Prostate gland (tissue), 2 donors: ENCODE measurements around the gene FADS1. TPM values are rescaled to one million over a fixed set of nuclear protein-coding genes. Genes with fewer than 3 reads are reported as not detected.

Source experiments
- DNase-seq: peaks from one replicate; pipeline ENCODE4 v3.0.0-alpha.2; 2019; ENCODE audit warnings: low spot score
- H3K27ac ChIP-seq, 2 donors: fragments of 200-600 bp; sonication (generic); 2 replicates each; pipeline ENCODE4 v1.5.1; 2017 to 2019
- H3K27me3 ChIP-seq: fragments of 200-600 bp; sonication (generic); replicated peaks from 2 replicates; pipeline ENCODE4 v1.5.1; 2019; ENCODE audit not compliant: insufficient read depth
- H3K36me3 ChIP-seq, 2 donors: fragments of 200-600 bp; sonication (generic); 1 replicate in 1 of 2; 2 replicates in 1 of 2; pipeline versions ENCODE4 v1.5.1 to v1.8.1; 2017 to 2019
- H3K4me1 ChIP-seq: fragments of 200-600 bp; sonication (generic); replicated peaks from 2 replicates; pipeline ENCODE4 v1.5.1; 2019
- H3K4me3 ChIP-seq, 2 donors: fragments of 200-600 bp; sonication (generic); 2 replicates each; pipeline ENCODE4 v1.5.1; 2017 to 2019
- H3K9me3 ChIP-seq: fragments of 200-600 bp; sonication (generic); 2 replicates; pipeline ENCODE4 v1.5.1; 2017
- POLR2A ChIP-seq: fragments of 450-650 bp; IDR thresholded peaks from one replicate; pipeline ENCODE4 v1.6.1; 2016; ENCODE audit warnings: antibody characterized with exemption, mild to moderate bottlenecking
- POLR2AphosphoS5 ChIP-seq: sonication (generic); formaldehyde crosslinking; IDR thresholded peaks from one replicate; pipeline ENCODE4 v1.6.1; 2017; ENCODE audit warnings: antibody characterized with exemption
- WGBS: methylation state at CpG from one replicate; pipeline ENCODE4 v1.1.5; 2018; 5-methylcytosine and 5-hydroxymethylcytosine counted together
- intact Hi-C: fragments of 100-400 bp; cut with DNase I; formaldehyde crosslinking; loops from one replicate; pipeline ENCODE4 v1.14.2; 2022
- total RNA-seq, 2 donors: library from RNA; depleted of rRNA; stranded (reverse); fragments of >200 nt; gene quantifications; one replicate each; pipeline ENCODE4 v1.1.0, GENCODE V29; 2016
- TF ChIP-seq, protein P1 (sequence below), 4 experiments: fragments of 200-600 bp in 2 of 4; fragments of 450-650 bp in 2 of 4; sonication (generic) in 2 of 4; IDR thresholded peaks; 1 replicate in 3 of 4; 2 replicates in 1 of 4; pipeline ENCODE4 v1.5.1; 2016 to 2019; ENCODE audit warnings: antibody characterized with exemption in 4 of 4, mild to moderate bottlenecking in 2 of 4, moderate library complexity in 2 of 4

The FADS1 gene
- total RNA-seq, 2 donors from 2014 or later = 15.0 to 38.7 TPM

- H3K27ac ChIP-seq = no peak overlapping the region
- H3K9me3 ChIP-seq = no peaks in the 10 kb centered on the region
- H3K4me1 ChIP-seq = no peaks in the 10 kb centered on the region
- peaks cover 0 to 2% of the 10 kb centered on the region in 2 donors for H3K36me3 ChIP-seq
- TF ChIP-seq POLR2A = no peak
- TF ChIP-seq POLR2AphosphoS5 = no peak
- TF ChIP-seq, protein P1, sequence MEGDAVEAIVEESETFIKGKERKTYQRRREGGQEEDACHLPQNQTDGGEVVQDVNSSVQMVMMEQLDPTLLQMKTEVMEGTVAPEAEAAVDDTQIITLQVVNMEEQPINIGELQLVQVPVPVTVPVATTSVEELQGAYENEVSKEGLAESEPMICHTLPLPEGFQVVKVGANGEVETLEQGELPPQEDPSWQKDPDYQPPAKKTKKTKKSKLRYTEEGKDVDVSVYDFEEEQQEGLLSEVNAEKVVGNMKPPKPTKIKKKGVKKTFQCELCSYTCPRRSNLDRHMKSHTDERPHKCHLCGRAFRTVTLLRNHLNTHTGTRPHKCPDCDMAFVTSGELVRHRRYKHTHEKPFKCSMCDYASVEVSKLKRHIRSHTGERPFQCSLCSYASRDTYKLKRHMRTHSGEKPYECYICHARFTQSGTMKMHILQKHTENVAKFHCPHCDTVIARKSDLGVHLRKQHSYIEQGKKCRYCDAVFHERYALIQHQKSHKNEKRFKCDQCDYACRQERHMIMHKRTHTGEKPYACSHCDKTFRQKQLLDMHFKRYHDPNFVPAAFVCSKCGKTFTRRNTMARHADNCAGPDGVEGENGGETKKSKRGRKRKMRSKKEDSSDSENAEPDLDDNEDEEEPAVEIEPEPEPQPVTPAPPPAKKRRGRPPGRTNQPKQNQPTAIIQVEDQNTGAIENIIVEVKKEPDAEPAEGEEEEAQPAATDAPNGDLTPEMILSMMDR (IDR thresholded peaks at IDR 0.05) = no peak
- no peak overlapping the region for H3K4me3 ChIP-seq
- intact Hi-C loops = no loop called here
- DNase-seq = no peak
- H3K27me3 ChIP-seq = no peaks in the 10 kb centered on the region
- 95% methylated on average over 2 of the region's 2 CpGs for WGBS
Measured at GRCh38 chr11:61839742-61840141, 22.9 kb upstream of the FADS1 start.

DNA sequence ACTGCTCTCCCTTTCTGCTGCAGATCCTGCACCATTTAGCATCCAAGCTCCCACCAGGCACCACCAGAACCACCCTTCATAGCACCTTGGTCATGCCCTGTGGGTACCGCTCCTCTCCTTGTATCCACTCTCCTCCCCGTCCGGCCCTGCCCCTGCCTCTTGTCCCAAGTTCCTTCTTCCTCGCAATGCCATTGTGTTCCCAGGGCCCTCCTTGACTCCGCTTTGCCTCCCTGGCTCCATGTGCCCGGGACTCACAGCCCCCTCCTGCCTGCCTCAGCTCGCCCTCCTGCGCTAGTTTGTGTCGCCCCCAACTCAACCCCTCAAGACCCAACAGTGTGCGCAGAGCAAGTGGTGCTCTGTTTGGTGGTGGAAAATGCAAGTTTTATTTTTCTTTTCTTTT is 22.1 kb upstream of the FADS1 start:
- no peaks in the 10 kb centered on the region for H3K27me3 ChIP-seq
- H3K36me3 ChIP-seq = peaks cover 0 to 2% of the 10 kb centered on the region in 2 donors
- intact Hi-C loops = no loop called here
- WGBS = 92% methylated on average over 10 of the region's 10 CpGs
- H3K9me3 ChIP-seq = no peaks in the 10 kb centered on the region
- TF ChIP-seq, protein P1 (IDR thresholded peaks at IDR 0.05) = no peak
- TF ChIP-seq POLR2AphosphoS5 (no peak), POLR2A (no peak)
- H3K27ac ChIP-seq = no peak overlapping the region
- H3K4me1 ChIP-seq = no peaks in the 10 kb centered on the region
- no peak overlapping the region for H3K4me3 ChIP-seq
- no peak for DNase-seq

GRCh38 chr11:61838501-61838900 is 21.7 kb upstream of the FADS1 start:
- H3K27ac ChIP-seq = no peak overlapping the region
- intact Hi-C loops = no loop called here
- H3K36me3 ChIP-seq = peaks cover 0 to 2% of the 10 kb centered on the region in 2 donors

DNA sequence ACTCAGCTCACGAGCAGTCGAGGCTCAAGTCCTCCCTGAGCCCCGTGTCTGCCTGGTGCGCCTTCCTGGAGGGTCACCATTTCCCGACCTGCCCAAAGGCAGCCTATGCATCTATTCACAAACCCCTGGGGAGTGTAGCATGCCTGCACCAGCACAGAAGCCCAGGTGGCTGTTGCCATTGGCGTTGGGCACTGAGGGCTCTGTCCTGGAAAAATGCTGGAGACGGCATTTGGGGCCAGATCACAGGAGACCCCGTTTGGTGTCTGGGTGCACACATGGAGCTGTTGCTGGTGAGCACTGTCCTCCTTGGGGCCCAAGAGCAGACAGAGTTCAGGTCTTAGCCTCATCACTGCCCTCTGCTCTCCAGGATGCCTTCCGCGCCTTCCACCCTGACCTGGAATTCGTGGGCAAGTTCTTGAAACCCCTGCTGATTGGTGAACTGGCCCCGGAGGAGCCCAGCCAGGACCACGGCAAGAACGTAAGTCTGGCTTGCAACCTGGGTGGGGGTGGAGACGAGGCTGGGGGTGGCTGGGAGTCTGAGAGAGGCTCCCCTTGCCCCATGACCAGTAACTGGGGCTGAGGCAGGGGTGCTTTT is 20.7 kb upstream of the FADS1 start:
- intact Hi-C loops = no loop called here
- H3K27ac ChIP-seq = no peak overlapping the region
- 92% methylated on average over 15 of the region's 15 CpGs for WGBS
- H3K4me3 ChIP-seq = no peak overlapping the region
- no peaks in the 10 kb centered on the region for H3K36me3 ChIP-seq
- no peaks in the 10 kb centered on the region for H3K27me3 ChIP-seq
- no peak for DNase-seq
- H3K4me1 ChIP-seq = peaks cover under 1% of the 10 kb centered on the region
- no peaks in the 10 kb centered on the region for H3K9me3 ChIP-seq
- no peak for TF ChIP-seq POLR2AphosphoS5
- TF ChIP-seq, protein P1 (IDR thresholded peaks at IDR 0.05) = no peak
- no peak for TF ChIP-seq POLR2A

More at GRCh38 chr11:61838501-61838900, 21.7 kb upstream of the FADS1 start:
- WGBS = 97% methylated on average over 5 of the region's 5 CpGs
- TF ChIP-seq POLR2AphosphoS5 (no peak), POLR2A (no peak)
- TF ChIP-seq, protein P1 (IDR thresholded peaks at IDR 0.05) = no peak
- no peak for DNase-seq
- no peak overlapping the region for H3K4me3 ChIP-seq
- H3K27me3 ChIP-seq = no peaks in the 10 kb centered on the region
- H3K4me1 ChIP-seq = no peaks in the 10 kb centered on the region
- no peaks in the 10 kb centered on the region for H3K9me3 ChIP-seq

DNA sequence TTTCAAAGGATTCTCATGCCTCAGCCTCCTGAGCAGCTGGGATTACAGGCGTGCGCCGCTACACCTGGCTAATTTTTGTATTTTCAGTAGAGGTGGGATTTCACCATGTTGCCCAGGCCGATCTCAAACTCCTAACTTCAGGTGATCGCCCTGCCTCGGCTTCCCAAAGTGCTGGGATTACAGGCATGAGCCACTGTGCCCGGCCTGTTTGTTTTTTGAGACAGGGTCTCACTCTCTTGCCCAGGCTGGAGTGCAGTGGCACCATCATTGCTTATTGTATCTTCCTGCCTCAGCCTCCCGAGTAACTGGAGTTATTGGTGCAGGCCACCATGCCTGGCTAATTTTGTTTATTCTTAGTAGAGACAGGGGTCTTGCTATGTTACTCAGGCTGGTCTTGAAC is 19.4 kb upstream of the FADS1 start:
- no peak for DNase-seq
- no peak overlapping the region for H3K27ac ChIP-seq
- H3K9me3 ChIP-seq = no peaks in the 10 kb centered on the region
- intact Hi-C loops = no loop called here
- TF ChIP-seq, protein P1 (IDR thresholded peaks at IDR 0.05) = no peak
- TF ChIP-seq POLR2AphosphoS5 (no peak), POLR2A (no peak)
- no peak overlapping the region for H3K4me3 ChIP-seq
- 95% methylated on average over 8 of the region's 8 CpGs for WGBS
- H3K27me3 ChIP-seq = no peaks in the 10 kb centered on the region
- H3K4me1 ChIP-seq = peaks cover 7% of the 10 kb centered on the region
- no peaks in the 10 kb centered on the region for H3K36me3 ChIP-seq
